Measurements from ENCODE around the gene CFL2. TPM values are rescaled to one million over a fixed set of nuclear protein-coding genes. Genes with fewer than 3 reads are reported as not detected.

Gene CFL2
- total RNA-seq, 2 donors from 2014 or later, result 13.7 to 16.5 TPM

DNA sequence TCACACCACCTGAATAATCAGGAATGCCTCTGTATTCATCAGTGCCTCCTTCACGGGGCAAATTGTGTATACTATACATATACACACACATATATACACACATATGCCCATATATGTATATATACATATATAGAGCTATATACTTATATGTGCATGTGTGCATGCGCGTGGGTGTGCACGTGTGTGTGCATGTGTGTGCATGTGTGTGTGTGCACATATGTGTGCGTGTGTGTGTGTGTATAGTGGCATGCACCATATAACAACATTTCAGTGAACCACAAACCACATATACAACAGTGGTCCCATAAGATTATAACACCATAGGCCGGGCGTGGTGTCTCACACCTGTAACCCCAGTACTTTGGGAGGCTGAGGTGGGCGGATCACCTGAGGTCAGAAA lies 35.7 kb downstream of the CFL2 start:
- Mint-ChIP-seq H3K27ac (no peak overlapping the region), H3K27me3 (ENCODE audit: insufficient read depth) (no peaks in the 10 kb centered on the region), H3K36me3 (ENCODE audit: low read depth) (no peaks in the 10 kb centered on the region), H3K9me3 (no peaks in the 10 kb centered on the region), H3K4me3 (no peak overlapping the region), H3K4me1 (peaks cover 8% of the 10 kb centered on the region)
- H3K27ac ChIP-seq (ENCODE audit: low read depth, low read length), result no peak overlapping the region
- H3K9me3 ChIP-seq (ENCODE audit: control insufficient read depth, low read length), result peaks cover 3% of the 10 kb centered on the region
- H3K4me1 ChIP-seq (ENCODE audit: control insufficient read depth, insufficient read depth, low read length), result no peaks in the 10 kb centered on the region
- H3K4me3 ChIP-seq (ENCODE audit: low read length), result no peak overlapping the region
- TF ChIP-seq, protein P1, sequence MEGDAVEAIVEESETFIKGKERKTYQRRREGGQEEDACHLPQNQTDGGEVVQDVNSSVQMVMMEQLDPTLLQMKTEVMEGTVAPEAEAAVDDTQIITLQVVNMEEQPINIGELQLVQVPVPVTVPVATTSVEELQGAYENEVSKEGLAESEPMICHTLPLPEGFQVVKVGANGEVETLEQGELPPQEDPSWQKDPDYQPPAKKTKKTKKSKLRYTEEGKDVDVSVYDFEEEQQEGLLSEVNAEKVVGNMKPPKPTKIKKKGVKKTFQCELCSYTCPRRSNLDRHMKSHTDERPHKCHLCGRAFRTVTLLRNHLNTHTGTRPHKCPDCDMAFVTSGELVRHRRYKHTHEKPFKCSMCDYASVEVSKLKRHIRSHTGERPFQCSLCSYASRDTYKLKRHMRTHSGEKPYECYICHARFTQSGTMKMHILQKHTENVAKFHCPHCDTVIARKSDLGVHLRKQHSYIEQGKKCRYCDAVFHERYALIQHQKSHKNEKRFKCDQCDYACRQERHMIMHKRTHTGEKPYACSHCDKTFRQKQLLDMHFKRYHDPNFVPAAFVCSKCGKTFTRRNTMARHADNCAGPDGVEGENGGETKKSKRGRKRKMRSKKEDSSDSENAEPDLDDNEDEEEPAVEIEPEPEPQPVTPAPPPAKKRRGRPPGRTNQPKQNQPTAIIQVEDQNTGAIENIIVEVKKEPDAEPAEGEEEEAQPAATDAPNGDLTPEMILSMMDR (conservative IDR thresholded peaks at IDR 0.05), result no peak
- H3K27me3 ChIP-seq (ENCODE audit: control insufficient read depth, insufficient read depth, low read length, poor library complexity, severe bottlenecking), result no peaks in the 10 kb centered on the region
- DNase-seq, result no peak
- 91 to 94% methylated on average over 3 to 4 of the region's 8 CpGs for WGBS, 2 experiments (ENCODE audit: insufficient coverage in 1 of 2, insufficient read length in 1 of 2)
- H3K36me3 ChIP-seq (ENCODE audit: control insufficient read depth, insufficient read depth, low read length), result no peaks in the 10 kb centered on the region
- H3K9ac ChIP-seq (ENCODE audit: extremely low read depth, low read length, poor library complexity, severe bottlenecking), result no peak overlapping the region

DNA sequence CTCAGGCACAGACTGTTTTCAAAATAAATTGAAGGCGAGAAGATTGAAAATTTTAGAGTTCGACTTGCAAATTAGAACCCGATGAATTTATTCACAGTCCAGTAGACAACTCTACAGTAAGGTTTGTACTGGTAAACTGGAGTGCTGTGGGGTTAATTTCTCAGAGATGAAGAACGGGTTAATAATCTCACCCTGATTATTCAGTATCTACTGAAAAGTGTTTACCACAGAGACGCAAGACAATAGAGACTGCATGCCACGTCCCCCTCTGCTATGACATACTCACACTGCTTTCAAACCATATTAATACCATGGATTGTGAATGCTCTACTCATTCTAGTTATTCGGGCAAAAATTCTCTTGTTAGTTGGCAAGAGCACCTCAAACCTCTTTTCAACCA lies 36.1 kb downstream of the CFL2 start:
- TF ChIP-seq, protein P1 (conservative IDR thresholded peaks at IDR 0.05), result no peak
- WGBS, 2 experiments (ENCODE audit: insufficient coverage in 1 of 2, insufficient read length in 1 of 2), result 75 to 85% methylated on average over 3 to 7 of the region's 7 CpGs
- Histone ChIP-seq H3K4me3 (ENCODE audit: low read length) (no peak overlapping the region), H3K9me3 (ENCODE audit: control insufficient read depth, low read length) (peaks cover 6% of the 10 kb centered on the region), H3K27ac (ENCODE audit: low read depth, low read length) (no peak overlapping the region), H3K36me3 (ENCODE audit: control insufficient read depth, insufficient read depth, low read length) (no peaks in the 10 kb centered on the region), H3K9ac (ENCODE audit: extremely low read depth, low read length, poor library complexity, severe bottlenecking) (no peak overlapping the region), H3K27me3 (ENCODE audit: control insufficient read depth, insufficient read depth, low read length, poor library complexity, severe bottlenecking) (no peaks in the 10 kb centered on the region), H3K4me1 (ENCODE audit: control insufficient read depth, insufficient read depth, low read length) (no peaks in the 10 kb centered on the region)
- DNase-seq, result no peak
- Mint-ChIP-seq H3K27me3 (ENCODE audit: insufficient read depth) (no peaks in the 10 kb centered on the region), H3K9me3 (no peaks in the 10 kb centered on the region), H3K4me1 (peaks cover 8% of the 10 kb centered on the region), H3K27ac (no peak overlapping the region), H3K4me3 (no peak overlapping the region), H3K36me3 (ENCODE audit: low read depth) (no peaks in the 10 kb centered on the region)

DNA sequence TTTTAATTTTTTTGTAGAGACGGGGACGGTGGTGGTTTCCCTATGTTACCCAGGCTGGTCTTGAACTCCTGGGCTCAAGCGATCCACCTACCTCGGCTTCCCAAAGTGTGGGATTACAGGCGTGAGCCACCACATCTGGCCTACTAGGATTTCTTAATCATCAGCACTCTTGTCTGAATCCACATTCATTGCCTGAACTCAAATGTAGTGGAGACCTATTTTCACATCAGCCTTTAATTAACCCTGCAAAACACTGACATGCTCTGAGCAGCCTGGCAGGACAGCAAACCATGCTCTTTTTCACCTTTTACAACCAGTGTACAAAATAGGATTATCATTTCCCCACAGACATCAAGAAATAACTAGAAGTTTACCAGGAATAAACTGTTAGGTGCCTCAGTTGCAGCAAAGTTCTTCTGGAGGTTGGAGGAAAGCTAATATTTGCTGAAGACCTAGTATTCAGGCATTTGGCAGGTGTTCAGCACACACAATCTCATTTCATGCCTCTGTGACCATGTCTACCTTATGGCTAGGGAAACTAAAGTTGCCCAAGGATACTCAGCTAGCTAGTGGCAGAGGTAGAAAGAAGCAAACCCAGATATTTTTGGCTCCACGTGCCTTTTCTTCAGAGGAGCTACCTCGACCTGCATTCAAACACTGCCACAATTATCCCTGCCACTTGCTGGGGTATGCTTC lies 37.7 kb downstream of the CFL2 start:
- no peak for DNase-seq
- 79 to 89% methylated on average over 6 to 7 of the region's 7 CpGs for WGBS, 2 experiments (ENCODE audit: insufficient coverage in 1 of 2, insufficient read length in 1 of 2)
- no peak overlapping the region for H3K4me3 Mint-ChIP-seq
- no peak overlapping the region for H3K27ac Mint-ChIP-seq
- H3K36me3 ChIP-seq (ENCODE audit: control insufficient read depth, insufficient read depth, low read length), result no peaks in the 10 kb centered on the region
- no peaks in the 10 kb centered on the region for H3K27me3 Mint-ChIP-seq (ENCODE audit: insufficient read depth)
- no peaks in the 10 kb centered on the region for H3K27me3 ChIP-seq (ENCODE audit: control insufficient read depth, insufficient read depth, low read length, poor library complexity, severe bottlenecking)
- peaks cover 8% of the 10 kb centered on the region for H3K4me1 Mint-ChIP-seq
- H3K36me3 Mint-ChIP-seq (ENCODE audit: low read depth), result no peaks in the 10 kb centered on the region
- H3K27ac ChIP-seq (ENCODE audit: low read depth, low read length), result no peak overlapping the region
- H3K4me3 ChIP-seq (ENCODE audit: low read length), result no peak overlapping the region
- peaks cover 6% of the 10 kb centered on the region for H3K9me3 ChIP-seq (ENCODE audit: control insufficient read depth, low read length)
- no peaks in the 10 kb centered on the region for H3K4me1 ChIP-seq (ENCODE audit: control insufficient read depth, insufficient read depth, low read length)
- no peak overlapping the region for H3K9ac ChIP-seq (ENCODE audit: extremely low read depth, low read length, poor library complexity, severe bottlenecking)
- TF ChIP-seq, protein P1 (conservative IDR thresholded peaks at IDR 0.05), result no peak
- H3K9me3 Mint-ChIP-seq, result no peaks in the 10 kb centered on the region
